Activated naive CD4-positive, alpha-beta T cell treated with anti-CD3 and anti-CD28 coated beads, Interleukin-2, amount 10 ng/mL, durations not matched to agents 7 days and 5 days (primary cell): ENCODE measurements around the gene S100A10.

Experiments used
- CTCF ChIA-PET: fragments of 350-600 bp; sonication (Branson Sonifier 250); formaldehyde crosslinking; loops from one replicate; lab custom pipeline; 2021; ENCODE audit warnings: antibody characterized with exemption; lab: Charles Lee
- DNase-seq: peaks from one replicate; pipeline ENCODE4 v3.0.0-alpha.2; 2020
- H3K27ac Mint-ChIP-seq: one replicate; pipeline ENCODE4 v1.8.0; 2021; ENCODE audit warnings: mild to moderate bottlenecking, moderate library complexity, mixed read lengths
- H3K27me3 Mint-ChIP-seq: one replicate; pipeline ENCODE4 v1.8.0; 2021; ENCODE audit warnings: mild to moderate bottlenecking, mixed read lengths
- H3K36me3 Mint-ChIP-seq: one replicate; pipeline ENCODE4 v1.8.0; 2021; ENCODE audit warnings: mixed read lengths
- H3K4me1 Mint-ChIP-seq: one replicate; pipeline ENCODE4 v1.8.0; 2021; ENCODE audit warnings: mixed read lengths
- H3K4me3 Mint-ChIP-seq: one replicate; pipeline ENCODE4 v1.8.0; 2021; ENCODE audit warnings: mild to moderate bottlenecking, moderate library complexity, mixed read lengths
- H3K9me3 Mint-ChIP-seq: one replicate; pipeline ENCODE4 v1.8.0; 2021; ENCODE audit warnings: mixed read lengths

The S100A10 gene

DNA sequence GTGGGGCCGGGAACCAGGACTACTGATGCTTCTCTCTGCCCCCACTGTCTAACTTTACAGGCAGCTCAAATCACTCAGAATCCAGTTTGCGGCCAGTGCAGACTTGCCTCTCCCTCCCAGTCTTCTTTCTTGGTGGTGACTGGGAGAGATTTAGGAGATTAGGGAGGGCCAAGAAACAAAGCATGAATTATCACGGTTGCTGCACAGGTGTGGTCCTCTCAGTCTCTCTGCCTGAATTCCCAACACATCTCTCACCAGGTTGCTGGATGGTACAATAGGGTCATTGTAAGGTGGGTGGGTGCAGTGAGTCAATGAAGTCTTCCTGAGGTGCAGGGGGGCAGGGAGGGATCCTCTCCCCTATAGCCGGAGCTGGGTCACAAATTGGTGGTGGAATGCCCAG lies 30.6 kb upstream of the S100A10 start:
- Mint-ChIP-seq H3K4me3 (no peak overlapping the region), H3K27me3 (peaks cover 36% of the 10 kb centered on the region), H3K9me3 (no peaks in the 10 kb centered on the region), H3K27ac (no peak overlapping the region), H3K36me3 (peaks cover 7% of the 10 kb centered on the region), H3K4me1 (peaks cover 8% of the 10 kb centered on the region)
- CTCF ChIA-PET = interaction anchor here (0.9 to 1.4 kb wide), 3 partner anchors 10 to 23 kb away, joined by 3 to 4 read pairs (median 4); no protein-coding TSS in a partner anchor
- DNase-seq = no peak

- Mint-ChIP-seq H3K27me3 (peaks cover 42% of the 10 kb centered on the region), H3K9me3 (no peaks in the 10 kb centered on the region), H3K4me3 (no peak overlapping the region), H3K27ac (no peak overlapping the region), H3K4me1 (no peaks in the 10 kb centered on the region), H3K36me3 (no peaks in the 10 kb centered on the region)
- no peak for DNase-seq
- CTCF ChIA-PET = interaction anchor here (0.9 to 1.4 kb wide), 2 partner anchors 9 to 11 kb away, joined by 3 to 4 read pairs; no protein-coding TSS in a partner anchor
Observed at GRCh38 chr1:152023221-152023620, 29.6 kb upstream of the S100A10 start.

DNA sequence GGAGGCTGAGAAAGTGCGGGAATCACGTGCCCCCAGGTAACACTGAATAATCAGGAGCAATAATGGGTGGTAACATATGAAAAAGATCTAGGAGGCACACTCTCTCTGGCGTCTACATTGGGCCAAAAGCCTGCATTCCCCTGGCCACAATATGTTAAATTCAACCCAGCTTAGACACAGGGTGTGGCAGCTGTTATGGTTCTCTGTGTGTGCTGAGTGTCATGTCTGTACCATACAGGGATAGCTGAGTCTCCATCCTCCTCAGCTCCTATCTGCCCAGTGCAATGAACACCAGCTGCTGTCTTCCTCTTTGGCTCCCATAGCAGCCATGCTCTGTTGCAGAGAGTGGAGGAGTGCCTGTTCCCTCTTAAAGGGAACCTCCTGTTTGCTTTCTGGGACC lies 28.8 kb upstream of the S100A10 start:
- no peak overlapping the region for H3K4me3 Mint-ChIP-seq
- no peaks in the 10 kb centered on the region for H3K36me3 Mint-ChIP-seq
- H3K27ac Mint-ChIP-seq = no peak overlapping the region
- no peaks in the 10 kb centered on the region for H3K9me3 Mint-ChIP-seq
- no peaks in the 10 kb centered on the region for H3K4me1 Mint-ChIP-seq
- peaks cover 46% of the 10 kb centered on the region for H3K27me3 Mint-ChIP-seq
- CTCF ChIA-PET = no interaction called here
- DNase-seq = no peak

DNA sequence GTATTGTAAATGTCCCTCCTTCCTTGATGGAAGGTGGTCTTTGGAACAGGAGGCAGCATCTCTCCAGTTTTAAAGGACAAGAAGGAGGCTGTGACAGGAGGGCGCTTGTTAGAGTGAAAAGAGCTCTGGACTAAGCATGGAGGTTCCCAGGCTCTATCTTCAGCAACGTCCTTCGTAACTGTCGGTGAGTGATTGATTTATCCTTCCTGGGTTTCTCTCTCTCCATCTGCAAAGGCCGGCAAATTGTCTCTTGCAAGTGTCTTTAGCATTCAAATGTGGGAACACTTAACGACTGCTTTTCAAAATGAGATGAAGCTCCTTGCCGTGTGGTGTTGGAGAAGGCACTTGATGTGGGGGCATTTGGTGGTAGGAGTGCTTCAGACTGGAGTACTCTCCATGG lies 27.9 kb upstream of the S100A10 start:
- no peak overlapping the region for H3K4me3 Mint-ChIP-seq
- CTCF ChIA-PET = no interaction called here

DNA sequence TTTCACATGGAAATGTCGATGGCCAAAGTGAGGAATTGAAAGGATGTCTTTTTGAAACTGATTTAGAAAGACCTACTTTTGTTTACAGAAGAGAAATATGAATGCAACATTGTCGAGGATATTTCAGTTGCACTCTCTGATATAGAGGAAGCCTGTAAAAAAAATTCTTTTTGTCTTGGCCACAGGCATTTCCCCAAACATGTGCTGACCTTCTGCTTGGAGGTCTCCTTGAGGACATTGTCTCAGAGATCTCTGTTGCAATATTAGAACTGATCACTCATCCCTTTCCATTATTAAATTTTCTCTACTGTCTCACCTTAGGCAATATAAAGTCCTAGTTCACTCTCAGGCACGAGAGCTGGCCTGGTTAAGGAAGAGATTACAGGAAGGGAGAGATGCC lies 27.2 kb upstream of the S100A10 start:
- peaks cover 53% of the 10 kb centered on the region for H3K27me3 Mint-ChIP-seq
- no peak overlapping the region for H3K27ac Mint-ChIP-seq
- no peaks in the 10 kb centered on the region for H3K4me1 Mint-ChIP-seq

More for the DNA sequence above, 27.9 kb upstream of the S100A10 start:
- no peaks in the 10 kb centered on the region for H3K4me1 Mint-ChIP-seq
- no peaks in the 10 kb centered on the region for H3K36me3 Mint-ChIP-seq
- DNase-seq = no peak
- peaks cover 51% of the 10 kb centered on the region for H3K27me3 Mint-ChIP-seq
- no peak overlapping the region for H3K27ac Mint-ChIP-seq
- no peaks in the 10 kb centered on the region for H3K9me3 Mint-ChIP-seq

DNA sequence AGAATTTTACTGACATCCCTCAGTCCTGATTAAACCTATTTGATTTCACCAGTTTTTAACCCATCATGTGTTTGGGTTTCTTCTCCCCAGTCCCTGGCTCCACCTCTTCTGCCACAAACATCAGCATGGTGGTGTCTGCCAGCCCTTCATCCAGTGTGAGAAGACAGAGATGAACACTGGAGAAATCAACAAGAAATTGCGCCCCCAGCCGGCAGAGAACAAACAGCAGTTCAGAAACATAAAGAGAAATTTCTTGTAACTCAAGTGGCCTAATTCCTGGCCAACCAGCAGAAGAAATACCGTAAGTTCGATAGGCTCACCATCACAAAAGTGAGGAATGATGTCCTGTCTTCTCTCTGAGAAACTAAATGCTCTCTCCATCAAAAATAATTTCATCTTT lies 24.9 kb upstream of the S100A10 start:
- Mint-ChIP-seq H3K9me3 (no peaks in the 10 kb centered on the region), H3K27me3 (peaks cover 68% of the 10 kb centered on the region), H3K4me3 (no peak overlapping the region), H3K4me1 (peaks cover 3% of the 10 kb centered on the region), H3K36me3 (no peaks in the 10 kb centered on the region), H3K27ac (no peak overlapping the region)
- peak; percentile 54 for DNase-seq
- CTCF ChIA-PET = interaction anchor here (0.8 to 1.3 kb wide), 3 partner anchors 16 to 77 kb away, joined by 3 to 4 read pairs (median 3); no protein-coding TSS in a partner anchor

More for the DNA sequence above, 27.2 kb upstream of the S100A10 start:
- CTCF ChIA-PET = no interaction called here
- Mint-ChIP-seq H3K9me3 (no peaks in the 10 kb centered on the region), H3K36me3 (no peaks in the 10 kb centered on the region), H3K4me3 (no peak overlapping the region)
- DNase-seq = no peak

- DNase-seq = no peak
- H3K4me3 Mint-ChIP-seq = no peak overlapping the region
- H3K4me1 Mint-ChIP-seq = peaks cover 3% of the 10 kb centered on the region
- no peak overlapping the region for H3K27ac Mint-ChIP-seq
- no peaks in the 10 kb centered on the region for H3K9me3 Mint-ChIP-seq
- CTCF ChIA-PET = interaction anchor here (1.0 to 6.3 kb wide), 8 partner anchors 12 to 81 kb away, joined by 3 to 89 read pairs (median 6); no protein-coding TSS in a partner anchor
- H3K36me3 Mint-ChIP-seq = no peaks in the 10 kb centered on the region
- peaks cover 66% of the 10 kb centered on the region for H3K27me3 Mint-ChIP-seq
Observed at GRCh38 chr1:152015766-152016165, 22.1 kb upstream of the S100A10 start.

GRCh38 chr1:152014943-152015342 lies 21.3 kb upstream of the S100A10 start:
- CTCF ChIA-PET = interaction anchor here (0.6 to 6.3 kb wide), 9 partner anchors 9 to 152 kb away, joined by 3 to 89 read pairs (median 5); no protein-coding TSS in a partner anchor

DNA sequence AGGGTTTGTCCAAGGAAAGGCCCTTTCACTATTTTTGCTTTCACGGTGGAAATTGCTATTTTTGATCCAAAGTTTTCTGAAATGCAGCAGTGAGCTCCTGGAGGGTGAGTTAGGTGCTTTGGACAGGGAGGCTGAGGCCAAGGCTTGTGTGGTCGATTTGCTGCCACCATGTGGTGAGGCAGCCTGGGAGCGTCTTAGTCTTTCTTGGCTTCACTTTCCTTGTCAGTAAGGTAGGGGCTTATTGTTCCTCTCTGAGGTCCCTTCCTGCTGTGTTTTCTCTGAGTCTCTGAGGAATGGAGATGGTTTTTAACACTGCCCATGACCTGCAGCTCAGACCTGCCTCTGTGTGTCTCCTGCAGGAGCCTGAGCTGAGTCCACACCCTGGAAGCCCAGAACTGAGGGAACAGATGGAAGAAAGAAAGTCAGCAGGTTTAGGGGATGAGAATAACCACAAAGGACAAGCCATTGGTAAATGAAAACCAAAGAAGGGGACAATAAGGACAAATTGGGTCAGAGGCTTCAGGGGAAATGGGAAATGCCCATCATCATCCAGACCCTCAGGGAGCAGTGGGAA lies 20.1 kb upstream of the S100A10 start:
- Mint-ChIP-seq H3K9me3 (no peaks in the 10 kb centered on the region), H3K4me1 (peaks cover 3% of the 10 kb centered on the region), H3K27ac (no peak overlapping the region), H3K36me3 (no peaks in the 10 kb centered on the region), H3K27me3 (peaks cover 57% of the 10 kb centered on the region), H3K4me3 (no peak overlapping the region)
- DNase-seq = peak; percentile 63
- CTCF ChIA-PET = interaction anchor here (0.6 to 6.3 kb wide), 11 partner anchors 10 to 127 kb away, joined by 3 to 89 read pairs (median 4); no protein-coding TSS in a partner anchor

More at GRCh38 chr1:152014943-152015342, 21.3 kb upstream of the S100A10 start:
- Mint-ChIP-seq H3K9me3 (no peaks in the 10 kb centered on the region), H3K4me1 (peaks cover 3% of the 10 kb centered on the region), H3K27me3 (peaks cover 58% of the 10 kb centered on the region), H3K27ac (no peak overlapping the region), H3K4me3 (no peak overlapping the region), H3K36me3 (no peaks in the 10 kb centered on the region)
- DNase-seq = no peak

DNA sequence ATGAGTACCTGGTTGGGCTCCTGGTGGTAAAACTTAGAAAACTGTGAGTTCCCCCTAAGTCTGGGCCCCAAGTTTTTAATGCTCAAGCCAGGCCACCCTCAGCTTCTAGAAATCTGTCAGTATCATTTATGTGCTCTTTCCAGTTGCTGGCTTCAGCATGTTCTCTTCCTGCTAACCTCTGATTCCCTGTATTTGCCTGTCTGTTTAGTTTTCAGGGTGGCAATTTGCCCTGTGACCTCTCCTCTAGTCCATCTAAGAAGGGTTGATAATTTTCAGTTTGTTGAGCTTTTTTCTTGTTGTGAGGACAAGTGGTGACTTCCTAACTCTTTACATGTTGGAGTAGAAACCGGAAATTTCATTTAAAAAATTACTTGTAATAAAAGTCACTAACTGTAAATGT lies 16.0 kb upstream of the S100A10 start:
- no peak overlapping the region for H3K4me3 Mint-ChIP-seq
- peaks cover 50% of the 10 kb centered on the region for H3K27me3 Mint-ChIP-seq
- no peak for DNase-seq
- H3K9me3 Mint-ChIP-seq = no peaks in the 10 kb centered on the region
- H3K27ac Mint-ChIP-seq = no peak overlapping the region
- H3K36me3 Mint-ChIP-seq = no peaks in the 10 kb centered on the region
- H3K4me1 Mint-ChIP-seq = peaks cover 3% of the 10 kb centered on the region
- CTCF ChIA-PET = interaction anchor here (1.3 kb wide), 1 partner anchor 10 kb away, joined by 7 read pairs; no protein-coding TSS in a partner anchor

- Mint-ChIP-seq H3K36me3 (no peaks in the 10 kb centered on the region), H3K9me3 (no peaks in the 10 kb centered on the region), H3K4me3 (no peak overlapping the region), H3K4me1 (peaks cover 7% of the 10 kb centered on the region), H3K27ac (no peak overlapping the region), H3K27me3 (peaks cover 50% of the 10 kb centered on the region)
- no peak for DNase-seq
- CTCF ChIA-PET = interaction anchor here (2.1 kb wide), 1 partner anchor 39 kb away, joined by 7 read pairs; no protein-coding TSS in a partner anchor
Observed at GRCh38 chr1:152007047-152007446, 13.4 kb upstream of the S100A10 start.

DNA sequence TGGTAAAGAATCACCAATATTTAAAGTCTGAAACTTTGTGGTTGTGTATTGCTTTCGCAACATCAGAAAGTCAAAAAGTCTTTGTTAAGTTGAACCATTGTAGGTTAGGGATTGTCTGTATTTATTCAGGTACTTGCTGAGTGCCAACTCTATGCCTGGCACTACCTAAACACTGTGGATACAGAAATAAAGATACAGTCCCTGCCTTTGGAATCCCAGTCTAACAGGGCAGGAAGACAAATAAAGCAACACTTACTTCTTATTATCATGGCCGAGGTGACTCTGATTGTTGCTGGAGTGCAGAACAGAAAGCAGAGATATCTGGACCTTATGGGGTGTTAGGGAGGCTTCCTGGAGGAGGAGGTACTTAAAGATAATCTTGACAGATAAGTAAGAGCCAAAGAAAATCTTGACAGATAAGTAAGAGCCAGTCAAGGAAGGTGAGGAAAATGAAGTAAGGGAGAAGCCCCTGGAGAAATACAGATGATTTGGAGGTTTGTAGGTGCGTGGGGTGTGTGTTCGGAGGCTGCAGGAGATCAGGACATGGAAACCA lies 11.8 kb upstream of the S100A10 start:
- Mint-ChIP-seq H3K4me1 (peaks cover 10% of the 10 kb centered on the region), H3K27ac (no peak overlapping the region), H3K9me3 (no peaks in the 10 kb centered on the region), H3K36me3 (no peaks in the 10 kb centered on the region), H3K27me3 (peaks cover 55% of the 10 kb centered on the region), H3K4me3 (no peak overlapping the region)
- no peak for DNase-seq
- CTCF ChIA-PET = interaction anchor here (0.9 to 11.0 kb wide), 5 partner anchors 8 to 116 kb away, joined by 3 to 208 read pairs (median 89); no protein-coding TSS in a partner anchor

DNA sequence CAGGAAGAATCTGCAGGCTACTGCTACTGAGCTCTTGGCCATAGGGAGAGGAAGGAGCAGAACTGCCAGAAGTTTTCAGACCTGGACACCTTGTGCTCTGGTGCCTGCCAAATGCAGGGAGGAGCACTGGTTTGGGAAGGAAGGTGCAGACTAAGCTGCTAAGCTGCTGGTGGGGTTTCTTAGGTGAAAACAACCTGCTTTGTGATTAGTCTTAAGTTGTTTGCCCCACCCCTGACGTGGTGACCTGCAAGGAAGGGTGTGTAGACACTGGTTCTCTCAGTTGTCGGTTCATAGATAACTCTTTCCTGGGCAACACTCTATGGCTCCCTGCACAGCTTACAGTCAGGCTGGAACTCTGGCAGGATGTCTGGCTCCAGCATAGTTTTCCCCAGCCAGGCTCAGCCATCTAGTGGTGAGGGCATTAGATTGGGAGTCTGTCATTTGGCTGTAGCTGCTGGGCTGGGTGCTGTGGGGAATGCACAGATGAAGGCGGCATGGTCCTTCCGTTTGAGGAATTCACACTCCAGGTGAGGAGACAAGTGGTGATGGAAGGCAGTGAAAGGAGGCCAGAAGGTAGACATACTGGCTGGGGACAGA lies 10.3 kb upstream of the S100A10 start:
- no peaks in the 10 kb centered on the region for H3K36me3 Mint-ChIP-seq
- H3K4me3 Mint-ChIP-seq = no peak overlapping the region
- H3K4me1 Mint-ChIP-seq = peaks cover 10% of the 10 kb centered on the region
- CTCF ChIA-PET = interaction anchor here (1.0 to 11.0 kb wide), 9 partner anchors 10 to 180 kb away, joined by 3 to 208 read pairs (median 27); no protein-coding TSS in a partner anchor
- H3K27me3 Mint-ChIP-seq = peaks cover 60% of the 10 kb centered on the region
- no peaks in the 10 kb centered on the region for H3K9me3 Mint-ChIP-seq
- H3K27ac Mint-ChIP-seq = no peak overlapping the region
- no peak for DNase-seq

DNA sequence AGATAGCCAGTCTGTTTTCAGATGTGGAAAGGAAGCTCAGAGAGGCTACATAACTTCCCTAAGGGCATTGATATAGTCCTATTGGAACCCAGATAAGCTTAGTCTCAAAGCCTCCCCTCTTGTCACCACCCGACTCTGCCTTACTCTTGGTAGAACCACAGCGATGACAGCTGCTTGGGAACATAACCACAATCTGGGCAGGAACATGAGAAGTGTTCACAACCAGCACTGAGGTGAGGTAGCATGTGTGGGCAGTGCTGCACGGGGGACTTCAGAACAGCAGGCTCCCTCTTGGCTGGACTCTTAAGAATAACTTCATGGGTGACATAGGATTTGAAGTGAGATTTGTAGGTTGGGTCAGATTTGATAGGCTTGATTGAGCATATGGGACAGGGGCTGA lies 9.3 kb upstream of the S100A10 start:
- Mint-ChIP-seq H3K27me3 (peaks cover 65% of the 10 kb centered on the region), H3K36me3 (no peaks in the 10 kb centered on the region), H3K9me3 (no peaks in the 10 kb centered on the region), H3K27ac (no peak overlapping the region), H3K4me3 (no peak overlapping the region), H3K4me1 (peaks cover 10% of the 10 kb centered on the region)
- DNase-seq = no peak
- CTCF ChIA-PET = interaction anchor here (0.7 to 11.0 kb wide), 11 partner anchors 11 to 181 kb away, joined by 3 to 208 read pairs (median 5); no protein-coding TSS in a partner anchor
